HepG2 (cell line): ENCODE data around the gene RPL41. TPM values are rescaled to one million over a fixed set of nuclear protein-coding genes. Genes with fewer than 3 reads are reported as not detected.
A peak's percentile ranks its signal among the peaks of the same experiment; 100 is the strongest.

Experiments used
- ATAC-seq: fragments of 200-7000 bp; cut with Tn5 transposase; 3 replicates; pipeline ENCODE4 v1.9.1; 2020; ENCODE audit warnings: mild to moderate bottlenecking, moderate library complexity
- BruUV-seq: library from RNA; stranded (reverse); fragments of 400-500 nt; replicated peaks from 2 replicates; lab custom pipeline; 2021; lab: Mats Ljungman, UMichigan
- CTCF ChIA-PET: fragments of 300-600 bp; formaldehyde crosslinking; extraction: SDS; loops from one replicate; lab custom pipeline; 2021; ENCODE audit warnings: low total read pairs, inconsistent platforms, low intra/inter-chr PET ratio; lab: Yijun Ruan, JAX
- POLR2A ChIA-PET: fragments of 350-600 bp; sonication (Branson Sonifier 250); formaldehyde crosslinking; loops from one replicate; lab custom pipeline; 2020; ENCODE audit warnings: antibody characterized with exemption, inconsistent platforms; lab: Yijun Ruan, JAX
- DNase-seq: peaks from one replicate; pipeline ENCODE4 v3.0.0-alpha.2; 2015; ENCODE audit warnings: low spot score
- FAIRE-seq: peaks from 3 replicates; lab custom pipeline; 2011; peaks lifted over from hg19 to GRCh38; lab: Jason Lieb, UNC
- H2AFZ ChIP-seq: one replicate; pipeline ENCODE4 v1.6.1; 2011; ENCODE audit warnings: low read length, inconsistent platforms
- H3K27ac ChIP-seq: fragments of 300-600 bp; 3 replicates; pipeline ENCODE4 v1.8.0; 2011; ENCODE audit warnings: mixed run types, mild to moderate bottlenecking, mixed read lengths, low read length, inconsistent platforms; ENCODE audit not compliant: insufficient read depth; ENCODE audit errors: extremely low read length
- H3K27me3 ChIP-seq, 2 experiments: fragments of 200-600 bp in 1 of 2; 2 replicates in 1 of 2; 3 replicates in 1 of 2; pipeline versions ENCODE4 v1.6.0 to v1.8.0; 2011; ENCODE audit warnings: low read length in 2 of 2, mild to moderate bottlenecking in 2 of 2, moderate library complexity in 2 of 2, inconsistent platforms in 1 of 2; ENCODE audit not compliant: insufficient read depth in 2 of 2, control insufficient read depth in 1 of 2
- H3K36me3 ChIP-seq, 2 experiments: fragments of 200-600 bp in 1 of 2; replicated peaks in 1 of 2; 2 replicates in 1 of 2; 3 replicates in 1 of 2; pipeline versions ENCODE4 v1.5.1 to v1.8.0; 2011; ENCODE audit warnings: low read length in 2 of 2, inconsistent platforms in 1 of 2; ENCODE audit not compliant: insufficient read depth in 2 of 2, control insufficient read depth in 1 of 2
- H3K4me1 ChIP-seq: 2 replicates; pipeline ENCODE4 v1.5.1; 2012; ENCODE audit warnings: low read length, inconsistent platforms; ENCODE audit not compliant: insufficient read depth
- H3K4me2 ChIP-seq: 2 replicates; pipeline ENCODE4 v1.6.0; 2011; ENCODE audit warnings: low read depth, low read length, inconsistent platforms
- H3K4me3 ChIP-seq, 3 experiments: fragments of 200-600 bp in 1 of 3; sonication (generic), shearing (Covaris generic) in 1 of 3; replicated peaks in 1 of 3; 2 replicates each; pipeline ENCODE4 v1.5.1; 2011 to 2016; ENCODE audit warnings: low read length in 3 of 3, inconsistent platforms in 2 of 3, low read depth in 2 of 3, mild to moderate bottlenecking in 2 of 3, control low read depth in 1 of 3, mixed read lengths in 1 of 3; ENCODE audit not compliant: insufficient read depth in 1 of 3
- H3K79me2 ChIP-seq: one replicate; pipeline ENCODE4 v1.6.1; 2011; ENCODE audit warnings: low read length, inconsistent platforms; ENCODE audit not compliant: insufficient read depth
- H3K9ac ChIP-seq: 2 replicates; pipeline ENCODE4 v1.6.0; 2011; ENCODE audit warnings: mild to moderate bottlenecking, low read depth, low read length, inconsistent platforms; ENCODE audit not compliant: insufficient read depth
- H3K9me3 ChIP-seq: 2 replicates; pipeline ENCODE4 v1.5.1; 2012; ENCODE audit warnings: mild to moderate bottlenecking, low read length
- H4K20me1 ChIP-seq: 2 replicates; pipeline ENCODE4 v1.6.0; 2011; ENCODE audit warnings: inconsistent platforms, mild to moderate bottlenecking, low read length, moderate library complexity; ENCODE audit not compliant: insufficient read depth
- ADNP ChIP-seq: sonication (generic); formaldehyde crosslinking; IDR thresholded peaks from 2 replicates; pipeline ENCODE4 v1.4.0; 2020; ENCODE audit warnings: missing genetic modification reagents
- EP300 ChIP-seq, 3 experiments: sonication (generic) in 1 of 3; formaldehyde crosslinking in 1 of 3; IDR thresholded peaks; 2 replicates each; pipeline versions ENCODE4 v1.5.1 to v1.6.1; 2011 to 2020; ENCODE audit warnings: low read depth in 2 of 3, low read length in 2 of 3, borderline replicate concordance in 1 of 3, improper control_type of control experiment in 1 of 3, mild to moderate bottlenecking in 1 of 3, missing genetic modification reagents in 1 of 3, moderate library complexity in 1 of 3
- ESRRA ChIP-seq: sonication (generic); formaldehyde crosslinking; IDR thresholded peaks from 2 replicates; pipeline ENCODE4 v1.5.1; 2020; ENCODE audit warnings: mild to moderate bottlenecking, low read depth, missing genetic modification reagents
- ETV6 ChIP-seq: sonication (generic); formaldehyde crosslinking; conservative IDR thresholded peaks from 2 replicates; pipeline ENCODE4 v1.4.0; 2020; ENCODE audit warnings: missing genetic modification reagents
- GABPA ChIP-seq, 2 experiments: IDR thresholded peaks; 2 replicates each; pipeline ENCODE4 v1.6.1; 2011 to 2016; ENCODE audit warnings: low read depth in 2 of 2, low read length in 1 of 2, missing biosample characterization in 1 of 2, missing genetic modification characterization in 1 of 2
- HNF4A ChIP-seq: sonication (generic); formaldehyde crosslinking; IDR thresholded peaks from 2 replicates; pipeline ENCODE4 v1.4.0; 2020; ENCODE audit warnings: missing genetic modification reagents
- HNF4G ChIP-seq, 2 experiments: sonication (generic) in 1 of 2; formaldehyde crosslinking in 1 of 2; IDR thresholded peaks; 2 replicates each; pipeline versions ENCODE4 v1.4.0 to v1.6.1; 2011 to 2020; ENCODE audit warnings: borderline replicate concordance in 2 of 2, low read depth in 2 of 2, mild to moderate bottlenecking in 2 of 2, low read length in 1 of 2, missing genetic modification reagents in 1 of 2, moderate library complexity in 1 of 2
- RARA ChIP-seq: IDR thresholded peaks from 2 replicates; pipeline ENCODE4 v1.6.1; 2016; ENCODE audit warnings: missing genetic modification reagents, missing compliant biosample characterization
- SSRP1 ChIP-seq: IDR thresholded peaks from 2 replicates; pipeline ENCODE4 v1.6.1; 2016; ENCODE audit warnings: control low read depth
- ZBTB33 ChIP-seq: sonication (generic); formaldehyde crosslinking; IDR thresholded peaks from 2 replicates; pipeline ENCODE4 v1.4.0; 2020; ENCODE audit warnings: missing genetic modification reagents
- ZBTB38 ChIP-seq: sonication (generic); formaldehyde crosslinking; IDR thresholded peaks from 2 replicates; pipeline ENCODE4 v1.5.1; 2020; ENCODE audit warnings: mild to moderate bottlenecking, missing genetic modification reagents
- ZNF841 ChIP-seq: sonication (generic); formaldehyde crosslinking; IDR thresholded peaks from 2 replicates; pipeline ENCODE4 v1.8.1; 2023; ENCODE audit warnings: missing genetic modification reagents, borderline replicate concordance
- ZXDC ChIP-seq: sonication (generic); formaldehyde crosslinking; IDR thresholded peaks from 2 replicates; pipeline ENCODE4 v1.5.0; 2020; ENCODE audit warnings: mild to moderate bottlenecking, missing genetic modification reagents
- WGBS: methylation state at CpG from one replicate; pipeline ENCODE4 v1.1.6; 2017; ENCODE audit warnings: low lambda C conversion rate; 5-methylcytosine and 5-hydroxymethylcytosine counted together
- in situ Hi-C: cut with HindIII; loops from 2 replicates; pipeline ENCODE4 v1.10.0; 2017; ENCODE audit warnings: low pct_unique_long_range_greater_than_20kb; ENCODE audit not compliant: extremely low pct_ligation_motif_present
- intact Hi-C: fragments of 100-400 bp; cut with micrococcal nuclease; formaldehyde crosslinking; loops from one replicate; pipeline ENCODE4 v1.10.0; 2022; ENCODE audit not compliant: unreplicated experiment
- polyA plus RNA-seq, 8 experiments: library from polyadenylated mRNA; depleted of rRNA in 3 of 8; stranded (reverse) in 7 of 8; unstranded in 1 of 8; fragments of >200 nt; fragmentation: Illumina TruSeq in 4 of 8; extraction: Trizol in 4 of 8; gene quantifications; 2 replicates each; pipeline versions ENCODE4 v1.2.1 to v1.2.3, GENCODE V29; 2011 to 2016; ENCODE audit warnings: low read depth in 4 of 8, missing spikeins in 1 of 8, mixed read lengths in 1 of 8; ENCODE audit not compliant: insufficient read depth in 1 of 8
- total RNA-seq, 5 experiments: library from RNA; depleted of rRNA; stranded (reverse); fragments of >200 nt; fragmentation: Illumina TruSeq; extraction: Trizol; gene quantifications; 2 replicates each; pipeline ENCODE4 v1.2.3, GENCODE V29; 2016; ENCODE audit warnings: low read depth in 1 of 5

Gene RPL41
- total and polyA plus RNA-seq, 2 of the 13 experiments (the other 11 are each of a cell fraction or from before 2014, with no cell fraction given), result 4,012 to 7,670 TPM

GRCh38 chr12:56155256-56155845, 38.9 kb downstream of the RPL41 start:
- Histone ChIP-seq H3K9me3 (no peaks in the 10 kb centered on the region), H3K27ac (peak overlapping the region; percentile 44), H3K27me3 (no peaks in the 10 kb centered on the region; a peak in 1 of 5 replicates), H3K36me3 (peaks cover 7 to 10% of the 10 kb centered on the region in 2 experiments), H3K79me2 (peaks cover 37% of the 10 kb centered on the region), H3K4me2 (0 out of 2 replicates have a peak overlapping the region, but pooled peaks have one; percentile 15), H2AFZ (no peak overlapping the region), H4K20me1 (peaks cover 14% of the 10 kb centered on the region; the same call in 1 of the 2 replicates), H3K9ac (no peak overlapping the region), H3K4me1 (peaks cover 56% of the 10 kb centered on the region), H3K4me3 (no peak overlapping the region)
- ChIA-PET POLR2A (interaction anchor here (0.8 to 2.3 kb wide), 6 partner anchors 27 to 66 kb away, joined by 3 to 17 read pairs (median 4); partner anchors contain the start of genes ESYT1, PA2G4, RNF41 and SMARCC2), CTCF (no interaction called here)
- no peak for DNase-seq
- 68% methylated on average over 11 of the region's 11 CpGs for WGBS
- ATAC-seq, result no peak
- BruUV-seq, result no TSS peak
- no peak for TF ChIP-seq ZNF841 (CRISPR knock-in tag)
- TF ChIP-seq ESRRA (CRISPR knock-in tag), result 0 out of 2 replicates have a peak, but pooled peaks have one; percentile 18
- TF ChIP-seq ETV6, result no peak
- no peak for TF ChIP-seq ZXDC (CRISPR knock-in tag)
- 0 out of 2 replicates have a peak, but pooled peaks have one; percentile 33 for TF ChIP-seq HNF4G (IDR thresholded peaks at IDR 0.05; ENCODE audit: borderline replicate concordance, low read depth, low read length)
- TF ChIP-seq HNF4G (CRISPR knock-in tag; IDR thresholded peaks at IDR 0.05; ENCODE audit: borderline replicate concordance, low read depth), result no peak
- peak; percentile 50; the same call in 1 of the 2 replicates for TF ChIP-seq SSRP1
- TF ChIP-seq EP300 (IDR thresholded peaks at IDR 0.05; ENCODE audit: low read depth in 2 of 2, low read length in 2 of 2), result no peak
- TF ChIP-seq EP300 (CRISPR knock-in tag; IDR thresholded peaks at IDR 0.05; ENCODE audit: borderline replicate concordance), result no peak
- peak; percentile 46; the same call in 1 of the 2 replicates for TF ChIP-seq HNF4A (CRISPR knock-in tag)
- TF ChIP-seq ZBTB38, result 0 out of 2 replicates have a peak, but pooled peaks have one; percentile 23
- TF ChIP-seq RARA (CRISPR knock-in tag), result peak; percentile 66
- peak; percentile 30; the same call in 1 of the 2 replicates for TF ChIP-seq ZBTB33 (CRISPR knock-in tag)
- TF ChIP-seq GABPA (IDR thresholded peaks at IDR 0.05; ENCODE audit: low read depth, low read length), result no peak
- TF ChIP-seq GABPA (CRISPR knock-in tag; IDR thresholded peaks at IDR 0.05; ENCODE audit: low read depth), result no peak
- TF ChIP-seq ADNP (CRISPR knock-in tag), result no peak
- in situ Hi-C loops, result loop anchor here (5.0 kb wide), 1 partner anchor 33 kb away; no protein-coding TSS in a partner anchor
- intact Hi-C loops, result loop anchor here (5.0 kb wide), 1 partner anchor 37 kb away; no protein-coding TSS in a partner anchor
- no peak for FAIRE-seq
